ENCODE data around the gene PRSS23. TPM values are rescaled to one million over a fixed set of nuclear protein-coding genes. Genes with fewer than 3 reads are reported as not detected.

Gene PRSS23
- total RNA-seq, 2 experiments from 2014 or later: 9.1 to 10.5 TPM

- POLR2A ChIA-PET: no interaction called here
- CTCF ChIA-PET: no interaction called here
Observed at GRCh38 chr11:86787656-86788055, 12.7 kb upstream of the PRSS23 start.

- POLR2A ChIA-PET: no interaction called here
- CTCF ChIA-PET: no interaction called here
Observed at GRCh38 chr11:86790195-86790725, 10.1 kb upstream of the PRSS23 start.

GRCh38 chr11:86790867-86791849 is 9.2 kb upstream of the PRSS23 start:
- ChIA-PET CTCF (interaction anchor here (1.7 kb wide), 1 partner anchor 12 kb away, joined by 6 read pairs; no protein-coding TSS in a partner anchor), POLR2A (no interaction called here)

- ChIA-PET POLR2A (no interaction called here), CTCF (interaction anchor here (1.7 kb wide), 1 partner anchor 13 kb away, joined by 6 read pairs; no protein-coding TSS in a partner anchor)
Observed at GRCh38 chr11:86792150-86792549, 8.2 kb upstream of the PRSS23 start.

- CTCF ChIA-PET: interaction anchor here (0.6 kb wide), 1 partner anchor 11 kb away, joined by 5 read pairs; no protein-coding TSS in a partner anchor
- POLR2A ChIA-PET: no interaction called here
Observed at GRCh38 chr11:86793307-86793706, 7.0 kb upstream of the PRSS23 start.

GRCh38 chr11:86795511-86795910 is 4.8 kb upstream of the PRSS23 start:
- POLR2A ChIA-PET: no interaction called here
- CTCF ChIA-PET: no interaction called here

- ChIA-PET CTCF (no interaction called here), POLR2A (no interaction called here)
Observed at GRCh38 chr11:86795949-86796348, 4.4 kb upstream of the PRSS23 start.

- ChIA-PET CTCF (no interaction called here), POLR2A (no interaction called here)
Observed at GRCh38 chr11:86797133-86797532, 3.2 kb upstream of the PRSS23 start.

- POLR2A ChIA-PET: no interaction called here
- CTCF ChIA-PET: interaction anchor here (0.6 to 1.0 kb wide), 2 partner anchors 11 to 19 kb away, joined by 3 read pairs; no protein-coding TSS in a partner anchor
Observed at GRCh38 chr11:86798988-86799387, 1.4 kb upstream of the PRSS23 start.

GRCh38 chr11:86799680-86800075 is 664 bp upstream of the PRSS23 start:
- ChIA-PET CTCF (interaction anchor here (1.0 kb wide), 1 partner anchor 19 kb away, joined by 3 read pairs; no protein-coding TSS in a partner anchor), POLR2A (interaction anchor here (0.5 kb wide), 1 partner anchor 550 kb away, joined by 7 read pairs; no protein-coding TSS in a partner anchor)

- POLR2A ChIA-PET: no interaction called here
Observed at GRCh38 chr11:86800960-86801272, 574 bp downstream of the PRSS23 start.

GRCh38 chr11:86801364-86801763 is 1.0 kb downstream of the PRSS23 start:
- ChIA-PET CTCF (interaction anchor here (1.7 kb wide), 1 partner anchor 14 kb away, joined by 3 read pairs; no protein-coding TSS in a partner anchor), POLR2A (no interaction called here)

More at GRCh38 chr11:86800960-86801272, 574 bp downstream of the PRSS23 start:
- CTCF ChIA-PET: interaction anchor here (1.7 kb wide), 1 partner anchor 15 kb away, joined by 3 read pairs; no protein-coding TSS in a partner anchor

- ChIA-PET POLR2A (no interaction called here), CTCF (interaction anchor here (1.7 kb wide), 1 partner anchor 13 kb away, joined by 3 read pairs; no protein-coding TSS in a partner anchor)
Observed at GRCh38 chr11:86802146-86802545, 1.8 kb downstream of the PRSS23 start.

GRCh38 chr11:86802601-86803051 is 2.3 kb downstream of the PRSS23 start:
- POLR2A ChIA-PET: no interaction called here
- CTCF ChIA-PET: interaction anchor here (0.6 kb wide), 1 partner anchor 16 kb away, joined by 3 read pairs; no protein-coding TSS in a partner anchor

GRCh38 chr11:86803136-86804045 is 3.0 kb downstream of the PRSS23 start:
- CTCF ChIA-PET: interaction anchor here (0.6 kb wide), 2 partner anchors 17 to 335 kb away, joined by 3 read pairs; no protein-coding TSS in a partner anchor

GRCh38 chr11:86804951-86805350 is 4.6 kb downstream of the PRSS23 start:
- ChIA-PET POLR2A (interaction anchor here (1.5 kb wide), 1 partner anchor 212 kb away, joined by 5 read pairs; no protein-coding TSS in a partner anchor), CTCF (no interaction called here)

More at GRCh38 chr11:86803136-86804045, 3.0 kb downstream of the PRSS23 start:
- POLR2A ChIA-PET: no interaction called here

- POLR2A ChIA-PET: interaction anchor here (1.5 kb wide), 1 partner anchor 213 kb away, joined by 5 read pairs; no protein-coding TSS in a partner anchor
- CTCF ChIA-PET: interaction anchor here (1.2 kb wide), 2 partner anchors 198 to 213 kb away, joined by 3 to 4 read pairs; no protein-coding TSS in a partner anchor
Observed at GRCh38 chr11:86805873-86806310, 5.5 kb downstream of the PRSS23 start.

- CTCF ChIA-PET: interaction anchor here (1.2 kb wide), 2 partner anchors 199 to 214 kb away, joined by 3 to 4 read pairs; no protein-coding TSS in a partner anchor
- POLR2A ChIA-PET: no interaction called here
Observed at GRCh38 chr11:86806903-86807302, 6.6 kb downstream of the PRSS23 start.

- POLR2A ChIA-PET: no interaction called here
Observed at GRCh38 chr11:86807360-86807759, 7.0 kb downstream of the PRSS23 start.

More at GRCh38 chr11:86807360-86807759, 7.0 kb downstream of the PRSS23 start:
- CTCF ChIA-PET: interaction anchor here (1.2 kb wide), 1 partner anchor 199 kb away, joined by 4 read pairs; no protein-coding TSS in a partner anchor
